Osteoblast (primary cell): ENCODE data around the gene RFX2. TPM values are rescaled to one million over a fixed set of nuclear protein-coding genes. Genes with fewer than 3 reads are reported as not detected.
"Not testable (repeated sequence)": the region's sequence is repeated elsewhere in the genome, so short reads cannot be mapped to it uniquely, and the experiment has no call there.

Experiments used
- DNase-seq: peaks from one replicate; pipeline ENCODE4 v3.0.0; 2011; ENCODE audit warnings: low spot score, mixed read lengths; ENCODE audit not compliant: insufficient read length; ENCODE audit errors: missing footprints
- H2AFZ ChIP-seq: 2 replicates; pipeline ENCODE4 v1.6.0; 2011; ENCODE audit warnings: mild to moderate bottlenecking, low read length
- H3K27ac ChIP-seq: 2 replicates; pipeline ENCODE4 v1.5.1; 2011; ENCODE audit warnings: mild to moderate bottlenecking, low read depth, low read length, moderate library complexity
- H3K27me3 ChIP-seq: 2 replicates; pipeline ENCODE4 v1.6.0; 2012; ENCODE audit warnings: mild to moderate bottlenecking, control low read depth, inconsistent platforms, low read length, moderate library complexity; ENCODE audit not compliant: insufficient read depth
- H3K36me3 ChIP-seq: 2 replicates; pipeline ENCODE4 v1.5.1; 2011; ENCODE audit warnings: mild to moderate bottlenecking, low read length, control low read depth, moderate library complexity; ENCODE audit not compliant: insufficient read depth
- H3K4me1 ChIP-seq: 2 replicates; pipeline ENCODE4 v1.5.1; 2011; ENCODE audit warnings: mild to moderate bottlenecking, low read length, control low read depth, moderate library complexity; ENCODE audit not compliant: insufficient read depth
- H3K4me2 ChIP-seq: 2 replicates; pipeline ENCODE4 v1.6.0; 2011; ENCODE audit warnings: mild to moderate bottlenecking, low read length; ENCODE audit not compliant: insufficient read depth
- H3K4me3 ChIP-seq: fragments of 200-600 bp; sonication (generic); 3 replicates; pipeline ENCODE4 v1.5.1; 2012; ENCODE audit warnings: mild to moderate bottlenecking, low read length, inconsistent platforms; ENCODE audit not compliant: insufficient read depth
- H3K79me2 ChIP-seq: 2 replicates; pipeline ENCODE4 v1.6.0; 2012; ENCODE audit warnings: mild to moderate bottlenecking, low read length, control low read depth, inconsistent platforms; ENCODE audit not compliant: insufficient read depth
- H3K9me3 ChIP-seq: 2 replicates; pipeline ENCODE4 v1.5.1; 2011; ENCODE audit warnings: low read depth, low read length, control low read depth
- H4K20me1 ChIP-seq: 2 replicates; pipeline ENCODE4 v1.6.0; 2012; ENCODE audit warnings: mild to moderate bottlenecking, low read length, control low read depth; ENCODE audit not compliant: insufficient read depth
- CTCF ChIP-seq: IDR thresholded peaks from 2 replicates; pipeline ENCODE4 v1.5.1; 2011; ENCODE audit warnings: mild to moderate bottlenecking, low read depth, low read length, moderate library complexity; ENCODE audit errors: extremely low read depth
- total RNA-seq: library from RNA; depleted of rRNA; stranded (reverse); fragments of >200 nt; gene quantifications from 2 replicates; pipeline ENCODE4 v1.2.3, GENCODE V29; 2012

RFX2 gene
- total RNA-seq, 1 donor, result 6.2 TPM

GRCh38 chr19:5963855-5964254 lies 146.4 kb downstream of the RFX2 start:
- peak; percentile 39 for DNase-seq
- Histone ChIP-seq H3K36me3 (peaks cover 9% of the 10 kb centered on the region), H3K27ac (no peak overlapping the region), H3K79me2 (peaks cover 100% of the 10 kb centered on the region), H3K4me1 (peaks cover 19% of the 10 kb centered on the region), H4K20me1 (peaks cover 90% of the 10 kb centered on the region), H3K4me3 (no peak overlapping the region), H3K4me2 (no peak overlapping the region), H3K9me3 (no peaks in the 10 kb centered on the region), H3K27me3 (no peaks in the 10 kb centered on the region), H2AFZ (no peak overlapping the region)
- no peak for TF ChIP-seq CTCF

DNA sequence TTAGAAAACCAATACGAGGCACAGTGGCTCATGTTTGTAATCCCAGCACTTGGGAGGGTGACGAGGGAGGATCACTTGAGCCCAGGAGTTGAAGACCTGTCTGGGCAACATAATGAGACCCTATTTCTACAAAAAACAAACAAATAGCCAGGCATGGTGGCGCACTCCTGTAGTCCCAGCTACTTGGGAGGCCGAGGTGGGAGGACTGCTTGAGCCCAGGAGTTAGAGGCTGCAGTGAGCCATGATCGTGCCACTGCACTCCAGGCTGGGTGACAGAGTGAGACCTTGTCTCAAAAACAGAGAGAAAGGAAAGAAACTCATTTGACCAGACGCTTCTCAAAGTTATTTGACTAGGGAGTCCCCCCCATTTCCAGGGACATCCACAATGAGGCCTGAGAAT lies 147.0 kb downstream of the RFX2 start:
- not testable (repeated sequence) for H3K27ac ChIP-seq, DNase-seq, H2AFZ ChIP-seq, H3K9me3 ChIP-seq, H3K27me3 ChIP-seq, H3K4me3 ChIP-seq, H3K4me2 ChIP-seq
- H3K79me2 ChIP-seq, result peaks cover 100% of the 10 kb centered on the region
- peaks cover 16% of the 10 kb centered on the region for H3K4me1 ChIP-seq
- peaks cover 90% of the 10 kb centered on the region for H4K20me1 ChIP-seq
- H3K36me3 ChIP-seq, result peaks cover 10% of the 10 kb centered on the region

DNA sequence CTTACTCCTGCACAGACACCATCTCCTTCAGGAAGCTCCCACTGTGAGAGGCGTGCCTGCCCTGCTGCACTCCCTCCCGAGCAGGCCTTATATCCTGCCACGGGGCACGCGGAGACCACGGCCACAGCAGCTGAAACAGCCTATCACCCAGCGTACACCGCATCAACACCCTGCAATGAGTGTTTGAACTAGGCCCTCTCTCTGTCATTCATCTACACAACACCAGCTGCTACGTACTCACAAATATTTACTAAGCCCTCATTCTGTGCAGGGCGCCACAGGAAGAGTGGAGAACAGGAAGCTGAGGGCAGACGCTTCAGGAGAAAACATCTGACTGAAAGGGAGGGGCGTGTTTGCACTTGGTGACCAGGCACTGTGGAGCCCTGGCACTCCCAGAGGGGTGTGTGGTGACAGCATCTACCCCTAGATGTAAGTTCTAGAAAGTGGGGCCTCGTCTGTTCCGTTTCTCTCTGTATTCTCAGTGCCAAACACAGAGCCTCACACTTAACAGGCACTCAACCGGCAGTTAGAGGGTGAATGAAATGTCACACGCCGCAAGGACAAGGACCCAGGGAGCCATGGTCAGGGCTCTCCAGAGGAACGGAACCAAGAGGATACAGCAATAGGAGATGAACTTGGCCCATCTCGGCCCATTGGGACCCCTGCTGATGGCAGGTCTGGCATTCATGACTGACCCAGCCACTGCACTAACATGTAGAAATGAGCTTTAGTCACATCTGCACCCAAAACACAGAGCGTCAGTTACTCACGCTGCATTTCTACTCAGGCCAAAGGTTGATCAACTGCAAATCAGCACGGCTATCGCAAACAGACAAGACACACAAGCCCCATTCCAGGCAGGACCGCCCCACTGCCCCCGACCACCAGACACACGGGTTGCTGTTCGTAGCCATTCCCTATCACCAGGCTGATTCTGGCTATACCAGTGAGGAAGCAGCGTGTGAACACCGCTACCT lies 148.0 kb downstream of the RFX2 start:
- H3K4me1 ChIP-seq, result peaks cover 13% of the 10 kb centered on the region
- peaks cover 14% of the 10 kb centered on the region for H3K36me3 ChIP-seq
- no peak overlapping the region for H3K4me3 ChIP-seq
- H3K27me3 ChIP-seq, result no peaks in the 10 kb centered on the region
- H3K79me2 ChIP-seq, result peaks cover 100% of the 10 kb centered on the region
- H4K20me1 ChIP-seq, result peaks cover 90% of the 10 kb centered on the region
- H2AFZ ChIP-seq, result no peak overlapping the region
- H3K4me2 ChIP-seq, result peak overlapping the region; percentile 34
- H3K9me3 ChIP-seq, result no peaks in the 10 kb centered on the region
- peak; percentile 91 for DNase-seq
- no peak for TF ChIP-seq CTCF
- H3K27ac ChIP-seq, result peak overlapping the region; percentile 47

DNA sequence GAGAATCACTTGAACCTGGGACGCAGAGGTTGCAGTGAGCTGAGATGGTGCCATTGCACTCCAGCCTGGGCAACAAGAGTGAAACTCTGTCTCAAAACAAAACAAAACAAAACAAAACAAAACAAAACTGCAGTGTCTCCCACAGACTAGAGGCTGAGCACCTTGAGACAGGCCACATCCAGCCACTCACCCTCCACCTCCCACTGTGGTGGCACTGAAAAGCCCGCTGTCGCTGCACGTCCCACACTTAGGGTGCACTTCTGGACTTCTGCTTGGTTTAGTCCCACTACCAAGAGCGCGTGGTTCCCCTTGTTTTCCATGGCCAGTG lies 148.7 kb downstream of the RFX2 start:
- H3K79me2 ChIP-seq, result peaks cover 100% of the 10 kb centered on the region
- peak overlapping the region; percentile 47 for H3K27ac ChIP-seq
- not testable (repeated sequence) for H2AFZ ChIP-seq, H3K9me3 ChIP-seq, DNase-seq, H3K4me3 ChIP-seq, H3K36me3 ChIP-seq, H3K27me3 ChIP-seq, H3K4me2 ChIP-seq
- peaks cover 16% of the 10 kb centered on the region for H3K4me1 ChIP-seq
- H4K20me1 ChIP-seq, result peaks cover 90% of the 10 kb centered on the region
